GM18520 (cell line): Measurements from ENCODE around the gene NPAS3.
A peak's percentile ranks its signal among the peaks of the same experiment; 100 is the strongest.

Experiments used
- ATAC-seq: cut with Tn5 transposase; IDR thresholded peaks from one replicate; pipeline ENCODE4 v1.9.1; 2021; ENCODE audit not compliant: unreplicated experiment

Gene NPAS3

DNA sequence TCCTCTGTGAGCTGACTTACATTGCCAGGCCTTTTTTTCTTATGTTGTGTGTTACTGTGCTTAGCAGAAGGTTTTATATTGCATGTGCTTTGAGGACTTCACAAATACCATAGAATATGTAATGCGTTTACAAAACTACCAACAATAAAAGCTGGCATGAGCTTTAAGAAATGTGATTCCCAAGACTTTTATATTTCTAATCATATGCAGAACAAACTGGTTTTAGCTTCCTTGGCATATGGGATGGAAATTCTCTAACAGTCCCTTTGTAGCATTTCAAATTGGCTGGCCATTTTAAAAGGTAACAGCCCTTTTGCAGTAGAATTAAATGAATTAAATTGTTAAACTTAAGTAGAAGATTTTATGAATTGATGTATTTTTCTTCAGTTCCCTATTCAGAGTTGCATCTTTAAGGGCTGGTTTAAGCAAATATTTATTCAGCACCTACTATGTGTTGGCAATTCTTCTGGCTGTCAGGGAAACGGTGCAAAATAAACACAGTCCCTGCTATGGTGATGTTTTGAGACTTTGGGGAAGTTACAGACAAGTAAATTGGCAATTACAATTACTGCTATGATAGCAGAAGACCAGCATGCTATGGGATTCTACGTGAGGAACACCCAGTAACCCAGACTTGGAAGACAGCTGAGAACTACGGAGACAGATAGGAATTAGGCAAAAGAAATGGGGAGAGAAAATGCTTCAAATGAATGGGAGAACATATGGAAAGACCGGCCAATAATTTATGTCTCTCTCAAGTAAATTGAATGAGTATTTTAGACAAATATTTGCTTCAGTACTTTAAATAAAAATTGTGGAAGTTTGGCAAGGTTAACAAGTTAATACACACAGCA, 565.8 kb downstream of the NPAS3 start:
- no peak for ATAC-seq

GRCh38 chr14:33505266-33505962, 566.7 kb downstream of the NPAS3 start:
- no peak for ATAC-seq

- ATAC-seq = no peak
These were observed 567.3 kb downstream of the NPAS3 start for GRCh38 chr14:33505963-33506329.

DNA sequence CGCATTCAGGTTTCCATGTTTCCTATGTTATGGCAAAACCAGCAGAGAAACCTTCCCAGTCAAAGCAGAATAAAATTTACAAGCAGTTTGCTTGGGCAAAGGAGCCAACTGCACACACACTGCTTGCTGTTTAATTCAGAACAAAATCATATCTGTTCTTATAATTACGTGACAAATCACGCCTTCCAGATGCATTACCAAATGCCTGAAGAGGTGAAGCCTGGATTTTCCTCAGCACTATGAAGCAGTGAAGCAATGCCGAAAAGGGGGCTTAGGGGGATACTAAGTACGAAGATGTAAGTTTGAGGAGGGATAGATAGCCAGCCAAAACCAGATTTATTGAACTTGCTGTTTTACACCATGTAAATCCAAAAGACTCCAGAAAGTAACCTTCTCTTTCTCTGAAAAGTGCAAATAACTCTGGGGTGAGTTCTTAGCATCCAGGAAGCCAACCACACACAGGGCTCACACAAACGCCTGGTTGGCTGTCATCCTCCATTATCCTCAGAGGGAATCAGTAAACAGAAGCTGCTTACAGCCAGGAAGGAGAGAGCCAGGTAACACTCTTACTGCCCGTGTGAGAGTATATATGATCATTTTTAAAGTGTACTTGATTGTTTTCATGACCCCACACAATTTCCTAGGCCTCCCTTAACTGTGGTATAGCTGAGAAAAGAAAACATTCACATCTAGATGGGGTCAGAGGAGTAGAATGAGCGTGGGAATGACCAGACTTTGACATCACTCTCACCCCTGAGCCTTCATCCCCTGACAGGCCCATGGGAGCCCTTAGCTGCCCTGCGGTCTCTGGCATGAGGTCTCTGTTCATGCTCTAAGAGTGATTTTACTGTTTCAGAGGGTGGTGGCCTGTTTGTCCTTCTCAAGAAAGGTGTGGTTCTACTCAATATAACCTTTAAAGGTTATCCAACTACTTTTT, 569.7 kb downstream of the NPAS3 start:
- ATAC-seq = no peak

DNA sequence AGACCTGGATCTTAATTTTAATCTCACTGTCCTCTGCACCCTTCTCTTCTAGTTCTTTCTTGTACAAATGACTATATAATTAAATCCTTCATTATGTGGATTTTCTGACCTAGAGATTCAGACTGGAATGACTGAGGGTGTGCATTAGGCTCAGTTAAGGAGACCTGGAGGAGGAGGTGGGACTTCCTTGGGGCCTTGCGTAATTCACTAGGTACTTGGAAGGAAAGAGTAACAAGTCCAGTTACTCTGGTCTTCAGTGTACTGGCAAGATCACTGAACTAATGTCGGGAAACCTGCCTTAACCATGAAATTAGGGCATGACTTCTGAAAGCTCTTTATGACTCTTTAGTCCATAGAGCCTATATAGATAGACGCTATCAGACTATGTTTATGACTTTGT, 570.8 kb downstream of the NPAS3 start:
- no peak for ATAC-seq

DNA sequence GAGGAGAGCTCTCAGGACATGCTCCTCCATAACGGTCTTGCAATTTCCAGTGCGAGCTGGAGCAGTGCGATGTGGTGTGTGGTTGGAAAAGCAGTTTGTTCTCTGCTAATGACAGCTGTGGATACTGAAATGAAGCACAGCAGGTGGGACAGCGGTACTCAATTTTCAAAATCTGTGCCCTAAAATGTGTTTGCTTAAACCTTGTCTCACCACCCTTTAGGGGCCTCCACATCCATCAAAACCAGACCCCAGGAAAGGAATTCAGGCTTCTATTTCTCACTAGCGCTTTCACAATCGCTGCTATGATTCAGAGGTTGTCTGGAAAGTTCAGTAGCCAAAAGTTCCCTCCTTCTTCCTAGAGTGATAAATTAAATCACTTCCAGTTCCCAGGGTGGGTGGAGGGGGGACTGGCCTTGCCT, 571.4 kb downstream of the NPAS3 start:
- ATAC-seq = no peak

- no peak for ATAC-seq
These were observed 572.3 kb downstream of the NPAS3 start for GRCh38 chr14:33510991-33511390.

DNA sequence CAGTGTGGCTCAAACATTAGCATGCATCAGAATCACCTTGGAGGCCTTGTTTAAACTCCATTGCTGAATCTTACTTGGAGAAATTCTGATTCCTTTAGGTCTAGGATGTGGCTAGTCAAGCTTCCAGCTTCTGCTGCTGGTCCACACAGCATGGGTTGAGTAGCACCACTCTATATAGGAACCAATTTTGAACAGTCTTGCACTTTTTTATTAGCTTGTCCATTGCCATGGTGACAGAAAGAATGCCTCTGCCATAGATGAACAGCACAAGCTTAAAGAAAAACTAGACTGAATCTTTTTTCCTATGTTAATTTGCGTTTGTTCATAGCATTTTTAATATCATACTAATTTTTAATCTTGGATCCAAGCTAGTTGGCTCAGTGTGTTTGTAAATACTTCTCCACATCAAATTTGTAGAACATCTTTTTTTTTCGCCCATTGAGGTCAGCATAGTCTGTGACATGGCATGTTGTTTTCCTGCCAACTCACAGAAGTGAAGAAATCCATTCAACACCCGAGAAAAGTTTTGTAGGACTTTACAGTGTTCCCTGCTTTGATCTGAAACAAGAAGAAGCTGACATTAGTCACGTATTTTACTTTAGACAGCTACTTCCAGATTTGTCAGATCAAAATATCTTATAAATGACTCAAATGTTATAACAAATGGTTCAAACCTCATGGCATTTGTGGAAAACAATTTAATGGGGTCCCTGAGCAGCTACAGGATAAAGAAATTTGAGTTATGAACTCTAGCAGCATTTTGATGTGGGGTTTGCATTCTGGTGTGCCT, 573.4 kb downstream of the NPAS3 start:
- ATAC-seq = no peak

- no peak for ATAC-seq
These were observed 576.8 kb downstream of the NPAS3 start for GRCh38 chr14:33515441-33515840.

- no peak for ATAC-seq
These were observed 577.2 kb downstream of the NPAS3 start for GRCh38 chr14:33515899-33516298.

DNA sequence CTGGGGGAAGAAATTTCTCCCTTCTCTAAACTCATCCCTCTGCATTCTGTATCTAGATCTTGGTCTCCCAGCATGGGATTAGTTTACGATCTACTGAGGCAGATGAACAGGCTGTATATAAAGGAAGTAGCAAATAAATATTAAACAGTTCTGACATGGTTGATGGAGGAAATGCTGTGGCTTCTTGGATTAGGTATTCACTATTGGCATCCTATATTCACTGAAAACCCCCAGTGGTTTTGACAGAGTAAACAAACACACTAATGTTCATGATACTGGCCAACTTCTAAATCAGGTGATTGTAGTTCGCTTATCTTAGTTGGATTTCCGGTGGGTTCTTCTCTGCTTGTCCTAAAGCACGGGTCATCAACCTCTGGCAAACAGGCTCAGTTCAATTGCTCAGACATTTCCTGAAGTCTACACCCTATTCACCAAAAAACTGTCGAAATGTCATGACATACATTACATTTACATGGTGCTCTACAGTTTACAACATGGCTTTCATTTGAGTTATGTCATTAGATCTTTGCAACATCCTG, 578.3 kb downstream of the NPAS3 start:
- no peak for ATAC-seq

DNA sequence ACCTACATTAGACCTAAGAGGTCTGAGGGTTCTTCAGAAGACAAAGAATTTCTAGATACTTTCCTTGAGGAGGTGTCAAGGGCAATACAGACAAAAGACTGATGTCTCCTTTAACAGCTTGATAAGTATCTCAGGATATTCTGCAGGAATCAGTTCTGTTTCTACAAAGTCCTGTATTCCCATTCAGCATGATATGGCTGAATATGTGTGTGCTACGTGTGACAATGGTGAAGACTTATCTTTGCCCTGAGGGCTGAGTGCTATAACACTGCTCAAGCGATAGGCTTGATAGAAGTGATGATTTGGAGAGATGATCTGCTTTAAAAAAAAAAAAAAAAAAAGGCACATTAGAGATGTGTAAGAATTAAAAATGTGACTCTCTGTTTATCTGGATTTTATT, 582.5 kb downstream of the NPAS3 start:
- ATAC-seq = no peak

GRCh38 chr14:33524244-33524643, 585.6 kb downstream of the NPAS3 start:
- ATAC-seq = peak; percentile 44

DNA sequence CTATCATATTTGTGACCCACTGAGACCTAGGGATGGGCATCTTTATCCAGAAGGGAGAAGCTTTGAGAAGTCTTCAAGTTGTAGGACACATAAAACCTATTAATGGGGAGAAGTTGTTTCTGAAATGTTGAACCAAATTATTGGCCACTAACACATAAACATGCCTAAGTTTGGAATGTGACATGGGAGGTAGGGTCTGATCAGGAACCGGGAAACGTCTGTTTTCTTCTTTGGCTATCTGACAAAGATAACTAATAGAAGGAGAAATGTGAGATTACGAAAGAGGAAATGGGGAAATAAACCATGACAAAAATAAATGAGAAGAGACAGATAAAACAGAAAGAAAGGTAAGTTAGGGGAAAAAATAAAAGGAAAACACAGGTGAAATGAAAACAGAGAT, 586.9 kb downstream of the NPAS3 start:
- no peak for ATAC-seq

- ATAC-seq = no peak
These were observed 588.5 kb downstream of the NPAS3 start for GRCh38 chr14:33527023-33527634.

DNA sequence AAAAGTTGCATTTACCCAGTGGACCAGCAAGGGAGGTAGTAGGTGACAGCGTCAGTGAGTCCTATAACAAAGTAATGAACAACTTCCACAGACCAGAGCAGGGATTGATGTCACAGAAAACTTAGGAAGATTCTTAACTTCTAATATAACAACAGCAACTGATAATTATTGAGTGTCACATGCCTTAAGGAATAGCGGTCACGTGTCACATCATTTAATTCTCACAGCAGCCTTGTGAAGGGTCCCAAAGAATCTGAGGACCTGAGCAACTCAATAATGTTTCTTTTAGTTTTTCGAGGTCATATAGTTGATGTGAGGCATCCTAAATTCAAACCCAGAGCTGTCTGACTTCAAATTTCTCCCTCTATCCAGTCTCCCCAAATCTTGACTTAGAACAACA, 590.0 kb downstream of the NPAS3 start:
- no peak for ATAC-seq

- no peak for ATAC-seq
These were observed 591.4 kb downstream of the NPAS3 start for GRCh38 chr14:33529787-33530757.

- no peak for ATAC-seq
These were observed 593.9 kb downstream of the NPAS3 start for GRCh38 chr14:33532553-33532952.

- no peak for ATAC-seq
These were observed 595.4 kb downstream of the NPAS3 start for GRCh38 chr14:33534104-33534503.
